GM19372 (cell line): ENCODE results near the gene MAPK8IP2.
"Not testable (repeated sequence)": the region's sequence is repeated elsewhere in the genome, so short reads cannot be mapped to it uniquely, and the experiment has no call there.

Experiments used
- ATAC-seq: cut with Tn5 transposase; IDR thresholded peaks from one replicate; pipeline ENCODE4 v1.9.1; 2021; ENCODE audit warnings: mild to moderate bottlenecking, low read depth, moderate library complexity; ENCODE audit not compliant: unreplicated experiment

MAPK8IP2 gene

GRCh38 chr22:50628543-50629134 is 28.0 kb downstream of the MAPK8IP2 start:
- ATAC-seq = no peak

DNA sequence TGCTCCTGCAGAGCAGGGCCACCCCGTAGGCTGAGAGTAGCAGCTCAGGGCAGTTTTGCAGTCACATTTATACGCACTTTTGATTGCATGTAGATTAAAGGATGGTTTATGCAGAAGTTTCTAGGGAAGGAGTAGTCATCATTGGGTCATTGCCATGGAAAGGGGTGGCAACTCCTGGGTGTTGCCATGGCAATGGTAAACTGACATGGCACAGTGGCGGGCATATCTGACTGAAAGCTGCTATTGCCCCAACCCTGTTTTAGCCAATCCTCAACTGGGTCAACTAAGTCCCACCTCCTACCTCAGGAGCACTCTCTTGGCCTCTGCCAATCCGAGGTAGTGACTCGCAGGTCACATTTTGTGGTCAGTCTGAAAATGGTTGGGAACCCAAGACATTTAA is 29.8 kb downstream of the MAPK8IP2 start:
- ATAC-seq = no peak

- no peak for ATAC-seq
Observed at GRCh38 chr22:50633086-50633485, 32.5 kb downstream of the MAPK8IP2 start.

GRCh38 chr22:50633771-50634170 is 33.2 kb downstream of the MAPK8IP2 start:
- ATAC-seq = no peak

DNA sequence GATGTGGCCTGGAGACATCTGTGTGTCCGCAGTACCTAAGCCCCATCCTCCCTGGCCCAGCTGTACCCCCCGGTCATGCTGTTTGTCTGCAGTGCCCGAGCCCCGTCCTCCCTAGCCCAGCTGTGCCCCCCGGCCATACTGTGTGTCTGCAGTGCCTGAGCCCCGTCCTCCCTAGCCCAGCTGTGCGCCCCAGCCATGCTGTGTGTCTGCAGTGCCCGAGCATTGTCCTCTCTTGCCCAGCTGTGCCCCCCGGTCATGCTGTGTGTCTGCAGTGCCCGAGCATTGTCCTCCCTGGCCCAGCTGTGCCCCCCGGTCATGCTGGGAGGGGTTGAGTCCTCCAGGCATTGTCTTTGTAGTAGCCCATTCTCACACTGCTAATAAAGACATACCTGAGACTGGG is 35.0 kb downstream of the MAPK8IP2 start:
- no peak for ATAC-seq

DNA sequence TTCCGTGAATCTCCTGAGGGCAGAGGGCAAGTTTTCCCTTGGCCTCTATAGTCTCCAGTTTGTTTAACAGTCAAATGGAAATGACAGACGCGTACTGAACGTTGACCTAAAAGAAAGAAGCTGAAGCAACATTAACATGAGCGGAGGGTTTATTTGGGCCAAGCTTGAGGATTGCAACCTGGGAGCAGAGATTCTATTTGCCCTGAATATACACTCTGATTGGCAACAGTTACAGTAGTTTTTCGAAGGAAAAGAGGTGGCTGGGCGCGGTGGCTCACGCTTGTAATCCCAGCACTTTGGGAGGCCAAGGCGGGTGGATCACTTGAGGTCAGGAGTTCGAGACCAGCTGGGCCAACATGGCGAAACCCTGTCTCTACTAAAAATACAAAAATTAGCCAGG is 39.7 kb downstream of the MAPK8IP2 start:
- not testable (repeated sequence) for ATAC-seq

DNA sequence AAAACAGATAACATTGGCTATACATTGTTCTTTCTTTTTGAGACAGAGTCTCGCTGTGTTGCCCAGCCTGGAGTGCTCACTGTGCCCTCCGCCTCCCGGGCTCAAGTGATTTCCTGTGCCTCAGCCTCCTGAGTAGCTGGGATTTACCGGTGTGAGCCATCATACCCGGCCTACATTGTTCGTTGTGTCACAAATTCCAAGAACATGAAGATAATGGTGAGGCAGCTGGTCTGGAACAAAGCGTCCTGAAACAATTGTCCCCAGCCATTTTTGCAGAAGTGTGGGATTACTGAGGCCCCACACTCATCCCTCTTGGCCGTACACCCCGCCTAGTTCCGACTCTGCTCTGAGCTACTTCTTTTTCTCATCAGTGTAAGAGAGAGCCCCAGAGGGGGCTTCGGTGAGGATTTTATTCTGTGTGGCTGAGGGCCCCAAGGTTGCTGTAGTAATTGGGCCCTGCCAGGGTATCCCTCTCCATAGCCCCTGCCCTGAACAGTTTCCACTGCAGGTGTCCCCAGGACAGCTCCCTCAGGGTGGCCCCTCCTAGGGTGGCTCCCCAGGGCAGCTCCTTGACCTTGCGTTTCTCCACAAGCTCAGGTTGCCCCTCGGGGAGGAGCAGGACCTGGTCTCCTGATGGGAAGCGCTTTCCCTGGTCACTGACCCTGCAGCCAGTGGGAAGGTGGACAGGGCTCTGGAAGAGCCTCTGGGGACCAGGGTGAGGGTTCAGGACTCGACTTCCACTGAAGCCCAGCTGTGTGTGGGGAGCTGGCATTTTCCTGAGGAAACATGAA is 40.5 kb downstream of the MAPK8IP2 start:
- ATAC-seq = no peak

DNA sequence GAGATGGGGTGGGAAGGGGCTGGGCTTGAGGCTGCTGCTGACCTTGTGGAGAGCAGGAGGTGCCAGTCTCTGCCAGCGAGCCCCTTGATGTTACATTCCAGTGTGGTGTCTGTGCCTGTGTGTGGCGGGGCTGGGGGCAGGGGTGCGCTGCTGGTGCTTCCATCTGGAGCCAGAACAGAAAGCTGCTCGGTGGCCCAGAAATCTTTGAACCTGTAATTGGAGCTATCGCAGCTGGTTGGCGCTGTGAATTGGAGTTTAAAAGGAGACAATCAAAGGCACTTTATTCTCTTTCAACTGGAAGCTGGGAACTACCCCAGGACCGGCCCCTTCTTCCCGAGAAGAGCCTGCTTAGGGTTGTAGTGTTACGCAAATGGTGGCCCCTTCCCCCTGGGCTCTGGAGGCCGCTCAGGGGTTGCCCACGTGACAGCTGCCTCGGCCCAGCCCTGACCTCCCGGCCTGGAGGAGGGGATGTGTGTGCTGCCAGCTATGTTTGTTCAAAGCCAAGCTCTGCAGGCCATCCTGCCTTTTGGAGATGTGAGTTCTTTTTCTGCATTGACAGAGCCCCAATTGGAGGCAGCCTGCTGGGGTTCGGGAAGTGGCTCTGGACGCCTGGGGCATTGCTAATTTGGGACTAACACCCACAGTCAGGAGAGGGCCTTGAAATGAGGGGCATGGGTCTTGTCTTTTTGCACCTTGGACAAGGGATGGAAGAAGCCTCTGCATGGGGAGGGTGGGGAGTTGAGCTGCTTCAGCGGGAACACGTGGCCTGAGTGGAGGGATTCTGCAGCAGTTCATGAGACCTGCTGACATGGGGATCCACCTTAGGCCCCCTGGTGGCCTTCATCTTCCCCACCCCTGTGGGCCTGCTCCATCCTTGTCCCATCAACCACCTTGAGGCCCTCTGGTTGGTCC is 41.4 kb downstream of the MAPK8IP2 start:
- no peak for ATAC-seq

GRCh38 chr22:50643021-50643820 is 42.6 kb downstream of the MAPK8IP2 start:
- ATAC-seq = not testable (repeated sequence)

DNA sequence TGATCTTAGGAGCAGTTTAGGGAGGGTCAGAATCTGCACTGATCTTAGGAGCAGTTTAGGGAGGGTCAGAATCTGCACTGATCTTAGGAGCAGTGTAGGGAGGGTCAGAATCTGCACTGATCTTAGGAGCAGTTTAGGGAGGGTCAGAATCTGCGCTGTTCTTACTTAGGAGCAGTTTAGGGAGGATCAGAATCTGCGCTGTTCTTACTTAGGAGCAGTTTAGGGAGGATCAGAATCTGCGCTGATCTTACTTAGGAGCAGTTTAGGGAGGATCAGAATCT is 43.2 kb downstream of the MAPK8IP2 start:
- not testable (repeated sequence) for ATAC-seq

GRCh38 chr22:50653256-50653655 is 52.7 kb downstream of the MAPK8IP2 start:
- no peak for ATAC-seq

DNA sequence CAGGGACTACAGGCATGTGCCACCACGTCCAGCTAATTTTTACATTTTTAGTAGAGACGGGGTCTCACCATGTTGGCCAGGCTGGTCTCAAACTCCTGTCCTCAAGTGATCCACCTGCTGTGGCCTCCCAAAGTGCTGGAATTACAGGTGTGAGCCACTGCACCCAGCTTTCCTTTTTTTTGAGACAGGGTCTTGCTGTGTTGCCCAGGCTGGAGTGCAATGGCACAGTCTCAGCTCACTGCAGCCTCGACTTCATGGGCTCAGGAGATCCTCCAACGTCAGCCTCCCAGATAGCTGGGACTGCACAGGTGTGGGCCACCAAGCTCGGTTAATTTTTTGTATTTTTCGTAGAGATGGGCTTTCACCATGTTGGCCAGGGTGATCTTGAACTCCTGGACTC is 54.1 kb downstream of the MAPK8IP2 start:
- ATAC-seq = not testable (repeated sequence)

- ATAC-seq = no peak
Observed at GRCh38 chr22:50656122-50657070, 55.8 kb downstream of the MAPK8IP2 start.

DNA sequence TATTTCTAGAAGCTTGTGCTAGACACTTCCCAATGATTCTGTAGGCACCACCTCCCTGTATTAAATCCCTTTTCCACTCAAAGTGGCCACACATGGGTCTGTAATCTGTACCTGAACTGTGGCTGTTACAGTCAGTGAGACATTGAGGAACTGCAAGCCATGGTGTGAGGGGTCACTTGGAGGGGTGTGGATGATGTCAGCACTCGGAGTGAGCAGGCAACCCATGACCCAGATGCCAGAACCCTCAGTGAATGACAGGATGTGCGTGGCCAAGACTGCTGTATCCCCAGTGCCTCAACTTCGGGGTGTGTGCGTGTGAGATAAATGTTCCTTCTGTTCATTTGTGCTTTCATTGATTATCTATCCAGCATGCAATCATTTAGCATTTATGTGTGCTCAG is 57.3 kb downstream of the MAPK8IP2 start:
- ATAC-seq = no peak

DNA sequence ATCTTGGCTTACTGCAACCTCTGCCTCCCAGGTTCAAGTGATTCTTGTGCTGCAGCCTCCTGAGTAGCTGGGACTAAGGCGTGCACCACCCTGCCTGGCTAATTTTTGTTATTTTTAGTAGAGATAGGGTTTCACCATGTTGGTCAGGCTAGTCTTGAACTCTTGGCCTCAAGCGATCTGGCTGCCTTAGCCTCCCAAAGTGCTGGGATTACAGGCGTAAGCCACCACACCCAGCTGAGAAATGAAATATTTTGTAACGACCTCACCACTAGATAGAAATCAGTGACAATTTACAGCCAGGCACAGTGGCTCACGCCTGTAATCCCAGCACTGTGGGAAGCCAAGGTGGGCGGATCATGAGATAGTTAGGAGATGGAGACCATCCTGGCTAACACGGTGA is 59.1 kb downstream of the MAPK8IP2 start:
- ATAC-seq = not testable (repeated sequence)

- ATAC-seq = no peak
Observed at GRCh38 chr22:50660306-50660705, 59.7 kb downstream of the MAPK8IP2 start.
